Renal cortex interstitium (tissue), 11 donors: ENCODE results near the gene ADO. TPM values are rescaled to one million over a fixed set of nuclear protein-coding genes. Genes with fewer than 3 reads are reported as not detected.

ENCODE experiments used
- DNase-seq, 11 donors: peaks; one replicate each; pipeline ENCODE4 v3.0.0-alpha.2; 2013; ENCODE audit warnings: low read depth in 9 of 11, low spot score in 4 of 11; ENCODE audit errors: extremely low read depth in 1 of 11
- polyA plus RNA-seq, 3 donors: library from polyadenylated mRNA; unstranded; fragments of 120-200 nt; gene quantifications; one replicate each; pipeline ENCODE4 v1.2.1, GENCODE V29; 2013; ENCODE audit not compliant: insufficient read length in 3 of 3

The ADO gene
- polyA plus RNA-seq, 3 donors: 29.8 to 37.1 (median 35.7) TPM

GRCh38 chr10:62842983-62843382 is 38.5 kb downstream of the ADO start:
- DNase-seq: no peak

DNA sequence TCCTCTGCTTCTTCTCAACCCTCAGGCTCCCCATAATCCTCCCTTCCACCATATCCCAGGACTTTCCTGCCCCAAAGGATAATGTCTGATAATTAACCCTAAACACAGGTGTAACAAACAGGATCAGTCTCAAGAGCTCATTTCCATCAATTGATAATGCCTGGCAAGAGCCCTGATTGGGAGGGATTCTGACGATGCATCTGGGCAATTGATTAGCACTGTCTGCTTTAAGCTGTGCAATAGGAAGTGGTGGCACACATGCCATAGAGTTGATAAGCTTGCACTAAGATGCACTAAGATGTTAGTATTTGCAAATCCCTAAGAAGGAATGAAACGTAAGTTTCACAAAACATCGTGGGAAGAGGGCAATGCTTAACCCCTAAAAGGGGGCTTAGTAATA is 39.1 kb downstream of the ADO start:
- no peak for DNase-seq

DNA sequence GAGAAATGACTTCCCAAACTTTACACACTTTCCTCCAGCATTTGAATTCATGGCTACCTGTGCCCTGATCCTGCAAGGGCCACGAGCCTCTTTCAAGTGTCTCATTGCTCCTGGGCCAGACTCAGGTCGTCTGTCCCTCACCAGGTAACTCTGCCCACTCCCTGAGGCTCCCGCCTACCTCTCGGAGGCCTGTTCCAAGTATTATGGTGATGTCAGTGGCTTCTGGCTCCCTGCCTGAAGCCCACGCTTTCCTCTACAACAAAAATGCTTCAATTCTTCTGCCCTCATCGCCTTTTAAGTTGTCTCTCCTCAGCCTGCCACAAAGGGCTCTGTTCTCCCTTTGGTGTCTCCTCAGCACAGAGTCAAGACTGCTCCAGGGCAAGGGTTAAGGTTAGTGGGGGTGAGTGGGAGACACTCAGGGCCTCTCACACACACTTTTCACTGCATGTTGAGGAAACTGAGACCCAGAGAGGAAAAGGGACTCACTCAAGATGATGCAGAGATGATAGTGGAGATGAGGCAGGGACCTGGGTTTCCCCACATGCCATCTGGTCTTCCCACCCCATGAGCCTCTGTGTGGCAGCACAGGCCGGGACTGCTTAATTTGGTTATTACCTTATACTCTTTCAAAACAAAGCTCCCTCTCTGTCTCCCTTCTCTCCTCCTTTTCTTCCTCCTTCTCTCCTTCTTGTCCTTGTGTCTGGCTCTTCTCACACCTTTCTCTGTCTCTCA is 39.9 kb downstream of the ADO start:
- no peak for DNase-seq

GRCh38 chr10:62847433-62847832 is 42.9 kb downstream of the ADO start:
- no peak for DNase-seq

DNA sequence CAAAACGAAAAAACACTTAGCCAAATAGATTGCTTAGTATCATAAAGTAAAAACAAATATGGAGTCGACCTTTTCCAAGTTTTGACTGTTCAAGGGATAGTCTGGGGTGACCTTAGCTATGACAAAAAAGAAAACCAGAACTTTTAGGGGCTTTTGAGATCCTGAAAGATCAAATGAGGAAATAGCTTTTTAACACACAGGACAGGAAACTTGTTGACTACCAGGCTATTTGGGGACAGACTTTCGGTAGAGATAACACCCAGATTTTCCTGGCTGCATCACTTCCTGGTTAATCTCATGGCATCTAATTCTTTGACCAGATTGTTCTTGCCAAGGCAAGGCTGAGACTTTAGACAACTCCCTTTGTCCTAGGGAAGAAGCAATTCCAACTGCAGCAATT is 46.1 kb downstream of the ADO start:
- DNase-seq: no peak

DNA sequence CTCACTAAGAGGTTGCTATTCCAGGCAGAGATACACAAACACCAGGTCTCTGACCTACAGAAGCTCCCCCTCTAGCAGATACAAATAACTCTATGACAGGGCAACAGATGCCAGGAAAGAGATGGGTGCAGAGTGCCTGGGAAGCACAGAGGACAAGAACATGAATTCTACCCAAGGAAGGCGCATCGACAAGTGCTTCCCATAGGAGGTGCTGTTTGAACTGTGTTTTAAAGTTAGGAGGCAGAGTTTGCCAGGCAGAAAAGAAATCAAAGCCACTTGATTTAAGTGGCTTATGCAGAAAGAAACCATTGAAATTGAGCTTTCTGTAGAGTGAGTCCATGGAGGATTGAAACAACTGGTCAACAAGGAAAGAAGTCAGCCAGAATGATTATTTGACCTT is 46.9 kb downstream of the ADO start:
- DNase-seq: no peak

- no peak for DNase-seq
Observed at GRCh38 chr10:62852961-62853702, 48.6 kb downstream of the ADO start.

- DNase-seq: no peak
Observed at GRCh38 chr10:62853710-62854109, 49.2 kb downstream of the ADO start.

DNA sequence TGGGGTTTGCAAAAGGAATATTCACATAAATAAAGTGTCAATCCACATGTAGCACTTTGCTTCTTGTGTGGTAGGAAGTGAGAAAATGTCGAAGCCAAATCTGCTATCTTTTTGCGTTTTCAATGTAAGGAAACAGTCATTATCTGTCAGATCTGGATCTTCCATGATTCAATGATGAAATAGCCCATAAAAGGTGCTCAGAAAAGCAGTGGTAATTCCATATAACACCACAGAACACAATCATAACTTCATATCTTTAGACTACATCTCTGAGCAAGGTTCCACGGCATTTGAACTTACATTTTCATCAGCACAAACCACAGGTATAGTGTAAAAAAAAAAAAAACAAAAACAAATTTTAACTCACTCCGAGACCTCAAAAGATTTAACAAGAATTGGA is 51.5 kb downstream of the ADO start:
- DNase-seq: no peak

Other genes starting within 250 kb of the ADO start
- 1 to 10 TPM; 2.0 to 7.2 (median 2.3) TPM for gene EGR2, start 11.6 kb downstream of the ADO start, polyA plus RNA-seq